Fibroblast of mammary gland (primary cell): ENCODE results near the gene CDC42EP1.

Experiments
- DNase-seq: peaks from one replicate; pipeline ENCODE4 v3.0.0-alpha.2; 2010; ENCODE audit warnings: low read depth
- H3K4me3 ChIP-seq: 2 replicates; pipeline ENCODE4 v1.5.1; 2011; ENCODE audit warnings: low read depth, mild to moderate bottlenecking, low read length, moderate library complexity; ENCODE audit not compliant: control insufficient read depth
- TF ChIP-seq, protein P1 (sequence below): conservative IDR thresholded peaks from 2 replicates; pipeline ENCODE4 v1.5.1; 2011; ENCODE audit warnings: low read depth, low read length, inconsistent platforms; ENCODE audit not compliant: control insufficient read depth, insufficient read depth

Gene CDC42EP1

DNA sequence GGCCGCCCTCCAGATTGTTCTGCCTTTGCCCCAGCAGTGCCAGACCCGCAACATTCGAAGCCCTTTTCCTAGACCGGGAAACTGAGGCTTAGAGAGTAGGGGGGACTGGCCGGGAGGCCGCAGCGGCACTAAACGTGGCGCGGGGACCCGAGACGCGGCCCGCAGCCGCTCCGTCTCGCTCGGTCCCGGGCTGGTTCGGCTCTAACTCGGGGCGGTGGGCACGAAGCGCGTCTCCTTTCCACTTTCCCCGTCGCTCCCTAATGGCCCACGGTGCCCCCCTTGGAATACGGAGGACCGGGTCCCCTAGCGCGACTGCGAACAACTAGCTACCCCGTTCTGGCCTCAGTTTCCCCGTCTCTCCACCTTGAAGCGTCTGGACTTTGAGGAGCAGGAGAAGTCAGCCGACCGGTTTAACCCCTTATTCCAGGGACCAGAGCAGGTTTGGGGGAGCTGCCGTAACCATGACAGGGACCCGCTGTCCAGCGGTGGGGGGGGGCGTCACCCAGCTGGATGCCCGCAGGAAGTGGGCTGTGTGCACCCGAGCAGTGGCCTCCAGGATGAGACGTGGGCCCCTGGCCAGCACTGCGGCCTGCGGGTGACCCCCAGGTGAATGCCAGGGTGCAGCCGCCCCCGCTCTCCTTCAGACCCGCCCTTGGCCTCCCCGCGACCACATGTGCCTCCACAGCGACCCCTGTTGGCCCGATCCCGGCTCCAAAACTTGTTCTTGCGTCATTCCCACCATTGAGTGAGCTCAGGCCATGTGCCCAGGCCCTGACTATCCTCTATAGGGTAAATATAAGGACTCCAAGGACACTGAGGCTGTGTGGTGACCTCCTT lies 1.1 kb downstream of the CDC42EP1 start:
- TF ChIP-seq, protein P1, sequence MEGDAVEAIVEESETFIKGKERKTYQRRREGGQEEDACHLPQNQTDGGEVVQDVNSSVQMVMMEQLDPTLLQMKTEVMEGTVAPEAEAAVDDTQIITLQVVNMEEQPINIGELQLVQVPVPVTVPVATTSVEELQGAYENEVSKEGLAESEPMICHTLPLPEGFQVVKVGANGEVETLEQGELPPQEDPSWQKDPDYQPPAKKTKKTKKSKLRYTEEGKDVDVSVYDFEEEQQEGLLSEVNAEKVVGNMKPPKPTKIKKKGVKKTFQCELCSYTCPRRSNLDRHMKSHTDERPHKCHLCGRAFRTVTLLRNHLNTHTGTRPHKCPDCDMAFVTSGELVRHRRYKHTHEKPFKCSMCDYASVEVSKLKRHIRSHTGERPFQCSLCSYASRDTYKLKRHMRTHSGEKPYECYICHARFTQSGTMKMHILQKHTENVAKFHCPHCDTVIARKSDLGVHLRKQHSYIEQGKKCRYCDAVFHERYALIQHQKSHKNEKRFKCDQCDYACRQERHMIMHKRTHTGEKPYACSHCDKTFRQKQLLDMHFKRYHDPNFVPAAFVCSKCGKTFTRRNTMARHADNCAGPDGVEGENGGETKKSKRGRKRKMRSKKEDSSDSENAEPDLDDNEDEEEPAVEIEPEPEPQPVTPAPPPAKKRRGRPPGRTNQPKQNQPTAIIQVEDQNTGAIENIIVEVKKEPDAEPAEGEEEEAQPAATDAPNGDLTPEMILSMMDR: peak; percentile 72
- H3K4me3 ChIP-seq: peak overlapping the region; percentile 79
- DNase-seq: peak; percentile 89

- TF ChIP-seq, protein P1: no peak
- H3K4me3 ChIP-seq: peak overlapping the region; percentile 79
- no peak for DNase-seq
Measured at GRCh38 chr22:37562049-37562875, 2.0 kb downstream of the CDC42EP1 start.

- H3K4me3 ChIP-seq: peak overlapping the region; percentile 19
- TF ChIP-seq, protein P1: no peak
- peak; percentile 94 for DNase-seq
Measured at GRCh38 chr22:37563153-37564081, 3.1 kb downstream of the CDC42EP1 start.

DNA sequence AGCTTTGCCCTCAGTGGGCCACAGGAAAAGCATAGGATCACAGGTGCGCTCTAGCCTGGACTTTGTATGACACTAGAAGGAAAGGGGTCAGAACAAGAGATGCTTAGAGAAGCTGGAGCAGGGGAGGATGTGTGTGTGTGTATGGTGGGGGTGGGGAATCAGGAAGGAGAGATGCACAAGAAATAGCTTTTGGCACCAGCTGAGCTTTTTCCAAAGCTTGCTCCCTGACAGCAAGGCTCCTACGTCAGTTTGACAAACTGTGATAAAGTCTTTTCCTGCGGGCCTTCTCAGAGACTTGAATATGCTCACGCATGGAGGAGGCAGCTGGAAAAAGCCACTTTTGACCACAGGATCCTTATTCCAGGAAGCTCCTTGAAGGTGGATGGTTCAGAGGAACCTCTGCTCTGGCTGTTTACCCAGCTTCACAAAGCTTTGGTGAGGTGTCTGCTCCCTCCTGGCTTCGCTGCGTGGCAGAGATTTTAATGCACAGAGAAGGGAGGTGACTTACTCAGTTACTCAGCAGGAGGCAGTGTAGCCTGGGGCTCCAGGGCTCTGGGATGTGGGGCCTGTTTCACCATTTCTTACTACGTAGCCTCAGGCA lies 3.9 kb downstream of the CDC42EP1 start:
- TF ChIP-seq, protein P1: no peak
- DNase-seq: peak; percentile 35
- no peak overlapping the region for H3K4me3 ChIP-seq

- DNase-seq: no peak
- TF ChIP-seq, protein P1: no peak
- H3K4me3 ChIP-seq: no peak overlapping the region
Measured at GRCh38 chr22:37565830-37566229, 5.5 kb downstream of the CDC42EP1 start.
